Measurements from ENCODE around the gene PLEKHN1.

PLEKHN1 gene

DNA sequence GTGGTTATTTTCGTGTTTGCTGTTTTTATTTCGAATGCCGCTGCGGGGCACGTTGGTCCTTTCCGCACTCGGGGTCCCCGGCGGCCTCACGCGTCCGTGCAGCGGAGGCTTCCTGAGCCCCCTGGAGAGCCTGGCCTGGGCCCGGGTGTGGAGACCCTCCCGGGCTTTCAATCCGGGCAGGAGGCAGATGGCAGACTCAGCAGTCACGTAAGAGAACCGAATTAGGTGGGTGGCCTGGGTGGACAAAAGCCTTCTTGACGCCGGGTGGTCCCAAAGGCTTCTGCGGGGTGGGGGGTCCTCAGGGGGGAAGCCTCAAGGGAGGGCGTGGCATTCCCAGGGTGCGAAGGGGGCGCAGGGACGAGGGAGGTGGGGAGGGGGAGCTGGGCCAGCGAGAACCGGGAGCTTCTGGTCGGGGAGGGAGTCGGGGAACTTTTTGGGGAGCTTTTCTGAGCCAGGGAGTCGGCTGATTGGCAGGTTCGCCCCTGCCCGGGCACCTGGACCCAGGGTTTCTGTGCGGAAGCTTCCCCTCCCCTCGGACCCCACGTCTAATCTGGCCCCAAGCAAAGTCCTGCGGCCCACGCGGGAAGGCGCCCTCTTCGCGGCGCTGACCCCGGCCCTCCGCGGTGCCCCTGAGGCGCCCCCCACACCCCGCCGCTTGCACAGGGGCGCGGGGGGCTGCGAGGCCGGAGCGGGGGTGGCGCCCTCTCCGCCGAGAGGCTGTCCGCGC lies 34.9 kb downstream of the PLEKHN1 start (continued):
- TF ChIP-seq, protein P1, sequence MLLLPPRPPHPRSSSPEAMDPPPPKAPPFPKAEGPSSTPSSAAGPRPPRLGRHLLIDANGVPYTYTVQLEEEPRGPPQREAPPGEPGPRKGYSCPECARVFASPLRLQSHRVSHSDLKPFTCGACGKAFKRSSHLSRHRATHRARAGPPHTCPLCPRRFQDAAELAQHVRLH (tag by site-specific recombination; IDR thresholded peaks at IDR 0.05): no peak
- TF ChIP-seq GFI1B (tag by site-specific recombination; IDR thresholded peaks at IDR 0.05) (no peak), SETDB1 (IDR thresholded peaks at IDR 0.05; ENCODE audit: insufficient read length, low read length) (peak; percentile 5), ZNF623 (tag by site-specific recombination; IDR thresholded peaks at IDR 0.05) (0 out of 2 replicates have a peak, but pooled peaks have one; percentile 1), GLIS1 (tag by site-specific recombination; IDR thresholded peaks at IDR 0.05) (peak; percentile 54), GLIS2 (tag by site-specific recombination; IDR thresholded peaks at IDR 0.05) (peak; percentile 88), KLF16 (tag by site-specific recombination; IDR thresholded peaks at IDR 0.05) (0 out of 2 replicates have a peak, but pooled peaks have one; percentile 13), SP7 (tag by site-specific recombination; IDR thresholded peaks at IDR 0.05) (peak; percentile 51)

DNA sequence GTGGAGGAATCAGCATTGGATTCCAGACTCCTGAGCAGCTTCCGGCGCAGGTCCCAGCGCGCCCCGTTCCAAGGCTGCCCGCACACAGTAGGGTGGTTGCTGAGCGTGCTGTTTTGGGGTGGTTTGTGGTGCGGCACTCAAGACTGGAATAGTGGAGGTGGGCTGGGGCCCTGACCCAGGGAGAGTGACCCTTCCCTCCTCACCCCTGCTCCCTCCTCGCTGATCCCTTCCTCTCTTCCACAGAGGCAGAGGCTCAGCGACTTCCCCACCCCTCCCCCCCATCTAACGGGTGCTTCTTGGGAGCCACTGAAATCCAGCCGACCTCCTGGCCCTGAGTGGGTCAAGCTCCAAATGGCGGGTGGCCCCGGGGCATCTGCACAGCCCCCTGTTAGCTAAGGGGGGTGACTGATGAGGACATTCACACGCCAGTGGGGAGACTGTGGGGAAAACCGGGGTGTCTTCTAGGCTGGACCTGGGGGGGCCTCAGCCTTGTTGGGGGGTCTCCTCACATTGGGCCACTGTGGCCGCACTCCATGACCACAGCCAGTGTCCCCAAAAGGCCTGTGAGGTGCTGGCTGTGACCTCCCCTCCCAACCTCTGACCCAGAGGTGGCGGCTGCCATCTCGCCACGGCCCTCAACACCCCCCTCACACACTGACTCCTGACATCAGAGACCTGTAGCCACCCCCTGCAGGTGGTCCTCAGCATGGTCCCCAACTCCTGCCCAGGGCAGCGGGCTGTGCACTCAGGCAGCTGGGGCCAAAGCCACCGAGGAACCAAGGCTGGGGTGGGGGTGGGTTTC lies 37.5 kb downstream of the PLEKHN1 start:
- POLR2A ChIA-PET: no interaction called here
- TF ChIP-seq ZBTB20 (tag by site-specific recombination; IDR thresholded peaks at IDR 0.05) (peak; percentile 66; the same call in 1 of the 2 replicates), ZEB2 (tag by site-specific recombination; IDR thresholded peaks at IDR 0.05) (no peak), KLF10 (tag by site-specific recombination; IDR thresholded peaks at IDR 0.05) (no peak), SP3 (tag by site-specific recombination; IDR thresholded peaks at IDR 0.05) (no peak), ZIC2 (tag by site-specific recombination; IDR thresholded peaks at IDR 0.05) (peak; percentile 64), KLF1 (tag by site-specific recombination; IDR thresholded peaks at IDR 0.05) (no peak), SALL2 (tag by site-specific recombination; IDR thresholded peaks at IDR 0.05; ENCODE audit: borderline replicate concordance) (no peak), ZNF600 (tag by site-specific recombination; IDR thresholded peaks at IDR 0.05) (peak; percentile 95), ZNF544 (tag by site-specific recombination; IDR thresholded peaks at IDR 0.05) (no peak), ZNF549 (tag by site-specific recombination; IDR thresholded peaks at IDR 0.05) (no peak), ZSCAN30 (tag by site-specific recombination; IDR thresholded peaks at IDR 0.05) (no peak), ZNF302 (tag by site-specific recombination; IDR thresholded peaks at IDR 0.05; ENCODE audit: low read depth) (no peak)
- TF ChIP-seq, protein P2, sequence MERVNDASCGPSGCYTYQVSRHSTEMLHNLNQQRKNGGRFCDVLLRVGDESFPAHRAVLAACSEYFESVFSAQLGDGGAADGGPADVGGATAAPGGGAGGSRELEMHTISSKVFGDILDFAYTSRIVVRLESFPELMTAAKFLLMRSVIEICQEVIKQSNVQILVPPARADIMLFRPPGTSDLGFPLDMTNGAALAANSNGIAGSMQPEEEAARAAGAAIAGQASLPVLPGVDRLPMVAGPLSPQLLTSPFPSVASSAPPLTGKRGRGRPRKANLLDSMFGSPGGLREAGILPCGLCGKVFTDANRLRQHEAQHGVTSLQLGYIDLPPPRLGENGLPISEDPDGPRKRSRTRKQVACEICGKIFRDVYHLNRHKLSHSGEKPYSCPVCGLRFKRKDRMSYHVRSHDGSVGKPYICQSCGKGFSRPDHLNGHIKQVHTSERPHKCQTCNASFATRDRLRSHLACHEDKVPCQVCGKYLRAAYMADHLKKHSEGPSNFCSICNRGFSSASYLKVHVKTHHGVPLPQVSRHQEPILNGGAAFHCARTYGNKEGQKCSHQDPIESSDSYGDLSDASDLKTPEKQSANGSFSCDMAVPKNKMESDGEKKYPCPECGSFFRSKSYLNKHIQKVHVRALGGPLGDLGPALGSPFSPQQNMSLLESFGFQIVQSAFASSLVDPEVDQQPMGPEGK (tag by site-specific recombination; IDR thresholded peaks at IDR 0.05): 0 out of 2 replicates have a peak, but pooled peaks have one; percentile 18
- TF ChIP-seq, protein P3, sequence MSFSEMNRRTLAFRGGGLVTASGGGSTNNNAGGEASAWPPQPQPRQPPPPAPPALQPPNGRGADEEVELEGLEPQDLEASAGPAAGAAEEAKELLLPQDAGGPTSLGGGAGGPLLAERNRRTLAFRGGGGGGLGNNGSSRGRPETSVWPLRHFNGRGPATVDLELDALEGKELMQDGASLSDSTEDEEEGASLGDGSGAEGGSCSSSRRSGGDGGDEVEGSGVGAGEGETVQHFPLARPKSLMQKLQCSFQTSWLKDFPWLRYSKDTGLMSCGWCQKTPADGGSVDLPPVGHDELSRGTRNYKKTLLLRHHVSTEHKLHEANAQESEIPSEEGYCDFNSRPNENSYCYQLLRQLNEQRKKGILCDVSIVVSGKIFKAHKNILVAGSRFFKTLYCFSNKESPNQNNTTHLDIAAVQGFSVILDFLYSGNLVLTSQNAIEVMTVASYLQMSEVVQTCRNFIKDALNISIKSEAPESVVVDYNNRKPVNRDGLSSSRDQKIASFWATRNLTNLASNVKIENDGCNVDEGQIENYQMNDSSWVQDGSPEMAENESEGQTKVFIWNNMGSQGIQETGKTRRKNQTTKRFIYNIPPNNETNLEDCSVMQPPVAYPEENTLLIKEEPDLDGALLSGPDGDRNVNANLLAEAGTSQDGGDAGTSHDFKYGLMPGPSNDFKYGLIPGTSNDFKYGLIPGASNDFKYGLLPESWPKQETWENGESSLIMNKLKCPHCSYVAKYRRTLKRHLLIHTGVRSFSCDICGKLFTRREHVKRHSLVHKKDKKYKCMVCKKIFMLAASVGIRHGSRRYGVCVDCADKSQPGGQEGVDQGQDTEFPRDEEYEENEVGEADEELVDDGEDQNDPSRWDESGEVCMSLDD (tag by site-specific recombination; IDR thresholded peaks at IDR 0.05): peak; percentile 68
- TF ChIP-seq, protein P4, sequence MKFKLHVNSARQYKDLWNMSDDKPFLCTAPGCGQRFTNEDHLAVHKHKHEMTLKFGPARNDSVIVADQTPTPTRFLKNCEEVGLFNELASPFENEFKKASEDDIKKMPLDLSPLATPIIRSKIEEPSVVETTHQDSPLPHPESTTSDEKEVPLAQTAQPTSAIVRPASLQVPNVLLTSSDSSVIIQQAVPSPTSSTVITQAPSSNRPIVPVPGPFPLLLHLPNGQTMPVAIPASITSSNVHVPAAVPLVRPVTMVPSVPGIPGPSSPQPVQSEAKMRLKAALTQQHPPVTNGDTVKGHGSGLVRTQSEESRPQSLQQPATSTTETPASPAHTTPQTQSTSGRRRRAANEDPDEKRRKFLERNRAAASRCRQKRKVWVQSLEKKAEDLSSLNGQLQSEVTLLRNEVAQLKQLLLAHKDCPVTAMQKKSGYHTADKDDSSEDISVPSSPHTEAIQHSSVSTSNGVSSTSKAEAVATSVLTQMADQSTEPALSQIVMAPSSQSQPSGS (tag by site-specific recombination; IDR thresholded peaks at IDR 0.05; ENCODE audit: low read depth): no peak
- TF ChIP-seq, protein P5, sequence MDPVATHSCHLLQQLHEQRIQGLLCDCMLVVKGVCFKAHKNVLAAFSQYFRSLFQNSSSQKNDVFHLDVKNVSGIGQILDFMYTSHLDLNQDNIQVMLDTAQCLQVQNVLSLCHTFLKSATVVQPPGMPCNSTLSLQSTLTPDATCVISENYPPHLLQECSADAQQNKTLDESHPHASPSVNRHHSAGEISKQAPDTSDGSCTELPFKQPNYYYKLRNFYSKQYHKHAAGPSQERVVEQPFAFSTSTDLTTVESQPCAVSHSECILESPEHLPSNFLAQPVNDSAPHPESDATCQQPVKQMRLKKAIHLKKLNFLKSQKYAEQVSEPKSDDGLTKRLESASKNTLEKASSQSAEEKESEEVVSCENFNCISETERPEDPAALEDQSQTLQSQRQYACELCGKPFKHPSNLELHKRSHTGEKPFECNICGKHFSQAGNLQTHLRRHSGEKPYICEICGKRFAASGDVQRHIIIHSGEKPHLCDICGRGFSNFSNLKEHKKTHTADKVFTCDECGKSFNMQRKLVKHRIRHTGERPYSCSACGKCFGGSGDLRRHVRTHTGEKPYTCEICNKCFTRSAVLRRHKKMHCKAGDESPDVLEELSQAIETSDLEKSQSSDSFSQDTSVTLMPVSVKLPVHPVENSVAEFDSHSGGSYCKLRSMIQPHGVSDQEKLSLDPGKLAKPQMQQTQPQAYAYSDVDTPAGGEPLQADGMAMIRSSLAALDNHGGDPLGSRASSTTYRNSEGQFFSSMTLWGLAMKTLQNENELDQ (tag by site-specific recombination; IDR thresholded peaks at IDR 0.05; ENCODE audit: low read depth): no peak
- TF ChIP-seq, protein P6, sequence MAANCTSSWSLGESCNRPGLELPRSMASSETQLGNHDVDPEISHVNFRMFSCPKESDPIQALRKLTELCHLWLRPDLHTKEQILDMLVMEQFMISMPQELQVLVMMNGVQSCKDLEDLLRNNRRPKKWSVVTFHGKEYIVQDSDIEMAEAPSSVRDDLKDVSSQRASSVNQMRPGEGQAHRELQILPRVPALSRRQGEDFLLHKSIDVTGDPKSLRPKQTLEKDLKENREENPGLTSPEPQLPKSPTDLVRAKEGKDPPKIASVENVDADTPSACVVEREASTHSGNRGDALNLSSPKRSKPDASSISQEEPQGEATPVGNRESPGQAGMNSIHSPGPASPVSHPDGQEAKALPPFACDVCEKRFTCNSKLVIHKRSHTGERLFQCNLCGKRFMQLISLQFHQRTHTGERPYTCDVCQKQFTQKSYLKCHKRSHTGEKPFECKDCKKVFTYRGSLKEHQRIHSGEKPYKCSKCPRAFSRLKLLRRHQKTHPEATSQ (tag by site-specific recombination; IDR thresholded peaks at IDR 0.05): no peak

More for the DNA sequence above, 37.5 kb downstream of the PLEKHN1 start:
- CTCF ChIA-PET: interaction anchor here (0.6 to 3.2 kb wide), 3 partner anchors 15 to 267 kb away, joined by 3 to 31 read pairs (median 3); partner anchors contain the start of gene AGRN
- H3K36me3 ChIP-seq (ENCODE audit: control insufficient read depth in 2 of 2, insufficient read depth in 1 of 2, low read length in 2 of 2): peaks cover 3 to 23% of the 10 kb centered on the region in 2 experiments; a peak in 2 of 3 replicates
- no peak overlapping the region for H3K27ac ChIP-seq (ENCODE audit: extremely low read depth, low read depth, low read length)
- no peaks in the 10 kb centered on the region for H3K4me1 ChIP-seq (ENCODE audit: control insufficient read depth, insufficient read depth, low read length)
- no peak overlapping the region for H3K4me3 ChIP-seq (ENCODE audit: low read depth, low read length)
- no peaks in the 10 kb centered on the region for H3K9me3 ChIP-seq (ENCODE audit: control insufficient read depth, insufficient read depth, low read depth, low read length)

Measured in HEK293 (cell line).